BE2C (cell line): ENCODE measurements around the gene SAFB.
A peak's percentile ranks its signal among the peaks of the same experiment; 100 is the strongest.

ENCODE experiments used
- DNase-seq: peaks from one replicate; pipeline ENCODE4 v3.0.0-alpha.2; 2020
- H3K27me3 ChIP-seq: fragments of 250-450 bp; sonication (Bioruptor Pico); 2 replicates; pipeline ENCODE4 v1.5.1; 2020; ENCODE audit warnings: mild to moderate bottlenecking
- H3K36me3 ChIP-seq: fragments of 250-450 bp; sonication (Bioruptor Pico); 2 replicates; pipeline ENCODE4 v1.5.1; 2020; ENCODE audit warnings: mild to moderate bottlenecking
- H3K4me1 ChIP-seq: fragments of 250-450 bp; sonication (Bioruptor Pico); 2 replicates; pipeline ENCODE4 v1.5.1; 2020
- H3K4me3 ChIP-seq: 2 replicates; pipeline ENCODE4 v1.5.1; 2011; ENCODE audit warnings: low read depth, low read length
- H3K9me3 ChIP-seq: fragments of 250-450 bp; sonication (Bioruptor Pico); 2 replicates; pipeline ENCODE4 v1.5.1; 2020
- CTCF ChIP-seq: IDR thresholded peaks from 2 replicates; pipeline ENCODE4 v1.5.1; 2012; ENCODE audit warnings: mild to moderate bottlenecking, low read depth, low read length

SAFB gene

GRCh38 chr19:5654931-5655330 is 32.0 kb downstream of the SAFB start:
- no peak for TF ChIP-seq CTCF
- Histone ChIP-seq H3K4me3 (no peak overlapping the region), H3K4me1 (peaks cover 2% of the 10 kb centered on the region), H3K36me3 (peaks cover 98% of the 10 kb centered on the region), H3K9me3 (no peaks in the 10 kb centered on the region), H3K27me3 (no peaks in the 10 kb centered on the region)
- DNase-seq = no peak

GRCh38 chr19:5655412-5655811 is 32.5 kb downstream of the SAFB start:
- no peak overlapping the region for H3K4me3 ChIP-seq
- H3K9me3 ChIP-seq = no peaks in the 10 kb centered on the region
- TF ChIP-seq CTCF = no peak
- H3K36me3 ChIP-seq = peaks cover 98% of the 10 kb centered on the region
- H3K4me1 ChIP-seq = peaks cover 2% of the 10 kb centered on the region
- DNase-seq = no peak
- no peaks in the 10 kb centered on the region for H3K27me3 ChIP-seq

DNA sequence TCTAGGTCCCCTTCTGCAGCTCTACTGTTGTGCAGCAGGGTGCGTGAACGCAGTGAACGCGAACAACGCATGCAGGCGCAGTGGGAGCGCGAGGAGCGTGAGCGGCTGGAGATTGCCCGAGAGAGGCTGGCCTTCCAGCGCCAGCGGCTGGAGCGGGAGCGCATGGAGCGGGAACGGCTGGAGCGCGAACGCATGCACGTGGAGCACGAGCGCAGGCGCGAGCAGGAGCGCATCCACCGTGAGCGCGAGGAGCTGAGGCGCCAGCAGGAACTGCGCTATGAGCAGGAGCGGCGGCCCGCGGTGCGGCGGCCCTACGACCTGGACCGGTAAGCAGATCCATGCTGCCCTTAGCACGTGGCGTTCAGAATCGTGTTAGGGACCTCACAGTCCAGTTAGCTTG is 38.6 kb downstream of the SAFB start:
- peaks cover 97% of the 10 kb centered on the region for H3K36me3 ChIP-seq
- no peak for TF ChIP-seq CTCF
- H3K9me3 ChIP-seq = no peaks in the 10 kb centered on the region
- no peaks in the 10 kb centered on the region for H3K4me1 ChIP-seq
- H3K4me3 ChIP-seq = no peak overlapping the region
- no peak for DNase-seq
- no peaks in the 10 kb centered on the region for H3K27me3 ChIP-seq

DNA sequence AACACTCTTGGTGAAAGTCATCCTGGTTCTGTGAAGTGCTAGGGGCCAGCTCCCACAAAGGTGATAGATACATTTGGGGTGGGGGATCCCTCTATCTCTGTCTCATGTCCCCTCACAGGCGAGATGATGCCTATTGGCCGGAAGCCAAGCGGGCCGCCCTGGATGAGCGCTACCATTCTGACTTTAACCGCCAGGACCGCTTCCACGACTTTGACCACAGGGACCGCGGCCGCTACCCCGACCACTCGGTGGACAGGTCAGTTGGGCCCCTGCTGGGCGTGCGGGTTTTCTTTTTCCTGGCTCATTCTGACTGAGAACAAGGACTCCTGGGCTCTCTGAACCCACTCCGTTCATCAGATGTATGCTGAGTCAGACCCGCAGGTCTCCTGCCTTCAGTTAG is 41.0 kb downstream of the SAFB start:
- DNase-seq = no peak
- Histone ChIP-seq H3K4me1 (no peaks in the 10 kb centered on the region), H3K4me3 (no peak overlapping the region), H3K36me3 (peaks cover 93% of the 10 kb centered on the region), H3K27me3 (no peaks in the 10 kb centered on the region), H3K9me3 (no peaks in the 10 kb centered on the region)
- TF ChIP-seq CTCF = no peak

- no peak for DNase-seq
- Histone ChIP-seq H3K36me3 (peaks cover 93% of the 10 kb centered on the region), H3K9me3 (no peaks in the 10 kb centered on the region), H3K4me1 (no peaks in the 10 kb centered on the region), H3K27me3 (no peaks in the 10 kb centered on the region), H3K4me3 (no peak overlapping the region)
- TF ChIP-seq CTCF = no peak
These were observed 41.6 kb downstream of the SAFB start for GRCh38 chr19:5664515-5664914.

DNA sequence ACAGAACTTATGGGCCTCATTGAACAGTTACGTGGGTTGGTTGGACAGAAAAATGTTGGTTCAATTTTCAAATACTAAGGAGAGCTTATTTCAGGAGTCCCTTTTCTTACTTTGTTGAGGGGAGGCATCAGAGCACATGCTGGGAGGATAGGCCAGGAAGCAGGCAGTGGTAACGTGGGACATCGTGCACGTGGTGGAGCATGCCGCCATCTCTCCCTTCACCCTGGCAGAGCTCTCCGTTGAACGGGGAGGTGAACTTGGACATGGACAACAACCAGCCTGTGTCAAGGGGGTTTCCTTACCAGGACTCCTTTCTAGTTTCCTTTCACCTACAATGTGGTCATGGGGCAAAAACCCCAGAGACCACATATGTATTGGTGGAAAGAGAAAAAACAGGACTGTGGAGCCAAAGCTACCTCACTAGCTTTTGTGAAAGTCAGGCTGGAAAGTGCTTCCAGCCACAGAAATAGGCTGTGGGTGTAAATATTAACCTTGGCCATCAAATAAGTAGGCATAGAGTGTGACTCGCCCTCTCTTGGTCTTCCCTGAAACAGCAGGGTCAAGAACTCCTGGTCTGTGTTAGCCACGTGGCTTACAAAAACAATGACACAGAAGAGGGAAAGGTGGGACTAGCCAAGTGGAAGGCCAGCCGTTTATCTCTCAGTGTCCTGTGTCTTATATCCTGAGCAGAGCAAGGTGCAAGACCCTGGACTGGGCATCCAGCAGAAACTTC is 43.1 kb downstream of the SAFB start:
- Histone ChIP-seq H3K9me3 (no peaks in the 10 kb centered on the region), H3K4me1 (no peaks in the 10 kb centered on the region), H3K36me3 (peaks cover 88% of the 10 kb centered on the region), H3K27me3 (no peaks in the 10 kb centered on the region), H3K4me3 (no peak overlapping the region)
- peak; percentile 29; the same call in 1 of the 2 replicates for TF ChIP-seq CTCF
- DNase-seq = no peak
